ENCODE measurements around the gene RAB11FIP4. TPM values are rescaled to one million over a fixed set of nuclear protein-coding genes. Genes with fewer than 3 reads are reported as not detected.

RAB11FIP4 gene
- total RNA-seq, 1 experiment from 2014 or later = 54.9 TPM

- H3K4me1 Mint-ChIP-seq = peaks cover 19% of the 10 kb centered on the region
- no peak overlapping the region for H3K27ac Mint-ChIP-seq
- H3K9me3 Mint-ChIP-seq = peaks cover 10% of the 10 kb centered on the region
- H3K27me3 Mint-ChIP-seq (ENCODE audit: low read depth) = no peaks in the 10 kb centered on the region
- DNase-seq (ENCODE audit: low spot score) (no peak), ATAC-seq (no peak; the same call in 1 of the 2 replicates)
- H3K4me3 Mint-ChIP-seq = no peak overlapping the region
- TF ChIP-seq NR2C2 (CRISPR knock-in tag; IDR thresholded peaks at IDR 0.05) = no peak
- no peak for TF ChIP-seq CREB1 (CRISPR knock-in tag; IDR thresholded peaks at IDR 0.05)
- TF ChIP-seq SMAD4 (CRISPR knock-in tag; IDR thresholded peaks at IDR 0.05) = no peak
- no peak for TF ChIP-seq TEAD1 (CRISPR knock-in tag; IDR thresholded peaks at IDR 0.05)
- no peak for TF ChIP-seq GABPB1 (CRISPR knock-in tag; IDR thresholded peaks at IDR 0.05)
- TF ChIP-seq JUN (CRISPR knock-in tag; IDR thresholded peaks at IDR 0.05) = no peak
- TF ChIP-seq SP1 (CRISPR knock-in tag; conservative IDR thresholded peaks at IDR 0.05) = no peak
- H3K36me3 Mint-ChIP-seq = peaks cover 3% of the 10 kb centered on the region; the same call in 1 of the 2 replicates
- ChIA-PET CTCF (interaction anchor here (0.6 to 1.2 kb wide), 2 partner anchors 9 to 30 kb away, joined by 3 read pairs; no protein-coding TSS in a partner anchor), POLR2A (no interaction called here)
Measured at GRCh38 chr17:31457391-31458234, 66.1 kb downstream of the RAB11FIP4 start.

DNA sequence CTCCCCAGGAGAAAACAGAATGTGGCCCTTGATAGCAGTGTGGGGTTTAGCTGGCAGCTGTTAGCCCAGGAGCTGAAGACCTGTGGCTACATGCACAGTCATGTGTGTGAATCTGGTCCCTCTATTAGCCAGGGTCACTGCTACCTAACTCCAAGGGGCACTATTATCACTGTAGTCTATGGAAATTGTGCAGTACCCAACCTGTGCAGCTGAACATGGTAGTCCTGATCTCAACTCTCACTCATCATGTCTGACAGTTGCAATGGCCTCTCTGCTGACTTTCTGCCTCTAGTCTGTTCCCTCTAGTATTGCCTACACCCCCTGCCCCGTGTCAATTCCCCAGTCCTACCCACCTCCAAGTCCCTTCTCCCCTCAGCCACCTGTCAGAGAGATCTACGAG lies 67.4 kb downstream of the RAB11FIP4 start:
- H3K9me3 Mint-ChIP-seq = peaks cover 10% of the 10 kb centered on the region
- POLR2A ChIA-PET = no interaction called here
- ATAC-seq (no peak), DNase-seq (ENCODE audit: low spot score) (no peak)
- H3K4me1 Mint-ChIP-seq = peaks cover 17% of the 10 kb centered on the region
- peaks cover 3% of the 10 kb centered on the region; the same call in 1 of the 2 replicates for H3K36me3 Mint-ChIP-seq
- no peak overlapping the region for H3K4me3 Mint-ChIP-seq
- no peaks in the 10 kb centered on the region for H3K27me3 Mint-ChIP-seq (ENCODE audit: low read depth)
- CTCF ChIA-PET = no interaction called here
- no peak overlapping the region for H3K27ac Mint-ChIP-seq
- TF ChIP-seq TCF7 (CRISPR knock-in tag; IDR thresholded peaks at IDR 0.05; ENCODE audit: low read depth) (no peak), TP53 (CRISPR knock-in tag; IDR thresholded peaks at IDR 0.05) (no peak), ZNF138 (CRISPR knock-in tag; conservative IDR thresholded peaks at IDR 0.05) (no peak), ZNF423 (CRISPR knock-in tag; IDR thresholded peaks at IDR 0.05) (no peak), CREM (CRISPR knock-in tag; IDR thresholded peaks at IDR 0.05) (no peak), TEAD1 (CRISPR knock-in tag; IDR thresholded peaks at IDR 0.05) (no peak), IRF1 (CRISPR knock-in tag; IDR thresholded peaks at IDR 0.05) (no peak), TEAD4 (CRISPR knock-in tag; IDR thresholded peaks at IDR 0.05) (no peak), NR2C2 (CRISPR knock-in tag; IDR thresholded peaks at IDR 0.05) (no peak), SMAD4 (CRISPR knock-in tag; IDR thresholded peaks at IDR 0.05) (no peak), FOXK1 (CRISPR knock-in tag; IDR thresholded peaks at IDR 0.05) (no peak)
- TF ChIP-seq, protein P1, sequence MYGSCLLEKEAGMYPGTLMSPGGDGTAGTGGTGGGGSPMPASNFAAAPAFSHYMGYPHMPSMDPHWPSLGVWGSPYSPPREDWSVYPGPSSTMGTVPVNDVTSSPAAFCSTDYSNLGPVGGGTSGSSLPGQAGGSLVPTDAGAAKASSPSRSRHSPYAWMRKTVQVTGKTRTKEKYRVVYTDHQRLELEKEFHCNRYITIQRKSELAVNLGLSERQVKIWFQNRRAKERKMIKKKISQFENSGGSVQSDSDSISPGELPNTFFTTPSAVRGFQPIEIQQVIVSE (CRISPR knock-in tag; IDR thresholded peaks at IDR 0.05; ENCODE audit: borderline replicate concordance) = no peak
- TF ChIP-seq, protein P2, sequence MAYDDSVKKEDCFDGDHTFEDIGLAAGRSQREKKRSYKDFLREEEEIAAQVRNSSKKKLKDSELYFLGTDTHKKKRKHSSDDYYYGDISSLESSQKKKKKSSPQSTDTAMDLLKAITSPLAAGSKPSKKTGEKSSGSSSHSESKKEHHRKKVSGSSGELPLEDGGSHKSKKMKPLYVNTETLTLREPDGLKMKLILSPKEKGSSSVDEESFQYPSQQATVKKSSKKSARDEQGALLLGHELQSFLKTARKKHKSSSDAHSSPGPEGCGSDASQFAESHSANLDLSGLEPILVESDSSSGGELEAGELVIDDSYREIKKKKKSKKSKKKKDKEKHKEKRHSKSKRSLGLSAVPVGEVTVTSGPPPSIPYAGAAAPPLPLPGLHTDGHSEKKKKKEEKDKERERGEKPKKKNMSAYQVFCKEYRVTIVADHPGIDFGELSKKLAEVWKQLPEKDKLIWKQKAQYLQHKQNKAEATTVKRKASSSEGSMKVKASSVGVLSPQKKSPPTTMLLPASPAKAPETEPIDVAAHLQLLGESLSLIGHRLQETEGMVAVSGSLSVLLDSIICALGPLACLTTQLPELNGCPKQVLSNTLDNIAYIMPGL (CRISPR knock-in tag; IDR thresholded peaks at IDR 0.05) = no peak
- TF ChIP-seq, protein P3, sequence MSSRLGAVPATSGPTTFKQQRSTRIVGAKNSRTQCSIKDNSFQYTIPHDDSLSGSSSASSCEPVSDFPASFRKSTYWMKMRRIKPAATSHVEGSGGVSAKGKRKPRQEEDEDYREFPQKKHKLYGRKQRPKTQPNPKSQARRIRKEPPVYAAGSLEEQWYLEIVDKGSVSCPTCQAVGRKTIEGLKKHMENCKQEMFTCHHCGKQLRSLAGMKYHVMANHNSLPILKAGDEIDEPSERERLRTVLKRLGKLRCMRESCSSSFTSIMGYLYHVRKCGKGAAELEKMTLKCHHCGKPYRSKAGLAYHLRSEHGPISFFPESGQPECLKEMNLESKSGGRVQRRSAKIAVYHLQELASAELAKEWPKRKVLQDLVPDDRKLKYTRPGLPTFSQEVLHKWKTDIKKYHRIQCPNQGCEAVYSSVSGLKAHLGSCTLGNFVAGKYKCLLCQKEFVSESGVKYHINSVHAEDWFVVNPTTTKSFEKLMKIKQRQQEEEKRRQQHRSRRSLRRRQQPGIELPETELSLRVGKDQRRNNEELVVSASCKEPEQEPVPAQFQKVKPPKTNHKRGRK (CRISPR knock-in tag; IDR thresholded peaks at IDR 0.05; ENCODE audit: borderline replicate concordance) = no peak
- TF ChIP-seq, protein P4, sequence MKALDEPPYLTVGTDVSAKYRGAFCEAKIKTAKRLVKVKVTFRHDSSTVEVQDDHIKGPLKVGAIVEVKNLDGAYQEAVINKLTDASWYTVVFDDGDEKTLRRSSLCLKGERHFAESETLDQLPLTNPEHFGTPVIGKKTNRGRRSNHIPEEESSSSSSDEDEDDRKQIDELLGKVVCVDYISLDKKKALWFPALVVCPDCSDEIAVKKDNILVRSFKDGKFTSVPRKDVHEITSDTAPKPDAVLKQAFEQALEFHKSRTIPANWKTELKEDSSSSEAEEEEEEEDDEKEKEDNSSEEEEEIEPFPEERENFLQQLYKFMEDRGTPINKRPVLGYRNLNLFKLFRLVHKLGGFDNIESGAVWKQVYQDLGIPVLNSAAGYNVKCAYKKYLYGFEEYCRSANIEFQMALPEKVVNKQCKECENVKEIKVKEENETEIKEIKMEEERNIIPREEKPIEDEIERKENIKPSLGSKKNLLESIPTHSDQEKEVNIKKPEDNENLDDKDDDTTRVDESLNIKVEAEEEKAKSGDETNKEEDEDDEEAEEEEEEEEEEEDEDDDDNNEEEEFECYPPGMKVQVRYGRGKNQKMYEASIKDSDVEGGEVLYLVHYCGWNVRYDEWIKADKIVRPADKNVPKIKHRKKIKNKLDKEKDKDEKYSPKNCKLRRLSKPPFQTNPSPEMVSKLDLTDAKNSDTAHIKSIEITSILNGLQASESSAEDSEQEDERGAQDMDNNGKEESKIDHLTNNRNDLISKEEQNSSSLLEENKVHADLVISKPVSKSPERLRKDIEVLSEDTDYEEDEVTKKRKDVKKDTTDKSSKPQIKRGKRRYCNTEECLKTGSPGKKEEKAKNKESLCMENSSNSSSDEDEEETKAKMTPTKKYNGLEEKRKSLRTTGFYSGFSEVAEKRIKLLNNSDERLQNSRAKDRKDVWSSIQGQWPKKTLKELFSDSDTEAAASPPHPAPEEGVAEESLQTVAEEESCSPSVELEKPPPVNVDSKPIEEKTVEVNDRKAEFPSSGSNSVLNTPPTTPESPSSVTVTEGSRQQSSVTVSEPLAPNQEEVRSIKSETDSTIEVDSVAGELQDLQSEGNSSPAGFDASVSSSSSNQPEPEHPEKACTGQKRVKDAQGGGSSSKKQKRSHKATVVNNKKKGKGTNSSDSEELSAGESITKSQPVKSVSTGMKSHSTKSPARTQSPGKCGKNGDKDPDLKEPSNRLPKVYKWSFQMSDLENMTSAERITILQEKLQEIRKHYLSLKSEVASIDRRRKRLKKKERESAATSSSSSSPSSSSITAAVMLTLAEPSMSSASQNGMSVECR (CRISPR knock-in tag; IDR thresholded peaks at IDR 0.05; ENCODE audit: borderline replicate concordance) = no peak
- TF ChIP-seq, protein P5, sequence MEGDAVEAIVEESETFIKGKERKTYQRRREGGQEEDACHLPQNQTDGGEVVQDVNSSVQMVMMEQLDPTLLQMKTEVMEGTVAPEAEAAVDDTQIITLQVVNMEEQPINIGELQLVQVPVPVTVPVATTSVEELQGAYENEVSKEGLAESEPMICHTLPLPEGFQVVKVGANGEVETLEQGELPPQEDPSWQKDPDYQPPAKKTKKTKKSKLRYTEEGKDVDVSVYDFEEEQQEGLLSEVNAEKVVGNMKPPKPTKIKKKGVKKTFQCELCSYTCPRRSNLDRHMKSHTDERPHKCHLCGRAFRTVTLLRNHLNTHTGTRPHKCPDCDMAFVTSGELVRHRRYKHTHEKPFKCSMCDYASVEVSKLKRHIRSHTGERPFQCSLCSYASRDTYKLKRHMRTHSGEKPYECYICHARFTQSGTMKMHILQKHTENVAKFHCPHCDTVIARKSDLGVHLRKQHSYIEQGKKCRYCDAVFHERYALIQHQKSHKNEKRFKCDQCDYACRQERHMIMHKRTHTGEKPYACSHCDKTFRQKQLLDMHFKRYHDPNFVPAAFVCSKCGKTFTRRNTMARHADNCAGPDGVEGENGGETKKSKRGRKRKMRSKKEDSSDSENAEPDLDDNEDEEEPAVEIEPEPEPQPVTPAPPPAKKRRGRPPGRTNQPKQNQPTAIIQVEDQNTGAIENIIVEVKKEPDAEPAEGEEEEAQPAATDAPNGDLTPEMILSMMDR (IDR thresholded peaks at IDR 0.05) = no peak
- TF ChIP-seq, protein P6, sequence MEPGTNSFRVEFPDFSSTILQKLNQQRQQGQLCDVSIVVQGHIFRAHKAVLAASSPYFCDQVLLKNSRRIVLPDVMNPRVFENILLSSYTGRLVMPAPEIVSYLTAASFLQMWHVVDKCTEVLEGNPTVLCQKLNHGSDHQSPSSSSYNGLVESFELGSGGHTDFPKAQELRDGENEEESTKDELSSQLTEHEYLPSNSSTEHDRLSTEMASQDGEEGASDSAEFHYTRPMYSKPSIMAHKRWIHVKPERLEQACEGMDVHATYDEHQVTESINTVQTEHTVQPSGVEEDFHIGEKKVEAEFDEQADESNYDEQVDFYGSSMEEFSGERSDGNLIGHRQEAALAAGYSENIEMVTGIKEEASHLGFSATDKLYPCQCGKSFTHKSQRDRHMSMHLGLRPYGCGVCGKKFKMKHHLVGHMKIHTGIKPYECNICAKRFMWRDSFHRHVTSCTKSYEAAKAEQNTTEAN (CRISPR knock-in tag; IDR thresholded peaks at IDR 0.05) = no peak

Data from WTC11 (cell line).